HK-2 (cell line): ENCODE results near the gene ZNF791.
"Not testable (repeated sequence)": the region's sequence is repeated elsewhere in the genome, so short reads cannot be mapped to it uniquely, and the experiment has no call there.

Experiments used
- DNase-seq: peaks from one replicate; pipeline ENCODE4 v3.0.0-alpha.2; 2018; ENCODE audit not compliant: unreplicated experiment

Gene ZNF791

DNA sequence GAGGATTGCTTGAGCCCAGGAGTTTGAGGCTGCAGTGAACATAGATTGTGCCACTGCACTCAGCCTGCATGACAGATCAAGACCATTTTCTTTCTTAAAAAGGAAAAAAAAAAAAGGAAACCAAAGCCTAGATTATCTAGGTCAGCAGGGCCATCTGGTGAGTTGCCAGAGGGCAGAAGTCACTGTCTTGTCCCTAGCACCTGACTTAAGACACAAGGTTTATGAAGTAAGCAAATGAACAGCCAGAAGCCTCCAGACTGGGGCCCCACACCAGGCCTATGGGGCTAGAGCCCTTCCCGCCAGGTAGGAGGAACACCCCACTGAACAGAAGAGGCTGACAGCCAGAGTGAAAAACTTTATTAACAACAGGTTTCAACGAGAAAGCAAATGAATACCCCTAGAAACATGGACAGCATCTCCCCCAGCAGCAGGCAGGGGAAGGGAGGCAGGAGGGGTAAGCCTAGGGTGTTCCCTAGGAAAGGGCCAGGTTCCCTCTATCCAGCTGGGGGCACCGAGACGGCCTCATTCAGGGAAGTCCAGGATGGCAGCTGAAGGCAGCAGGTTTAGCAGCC, 57.1 kb downstream of the ZNF791 start:
- no peak for DNase-seq

DNA sequence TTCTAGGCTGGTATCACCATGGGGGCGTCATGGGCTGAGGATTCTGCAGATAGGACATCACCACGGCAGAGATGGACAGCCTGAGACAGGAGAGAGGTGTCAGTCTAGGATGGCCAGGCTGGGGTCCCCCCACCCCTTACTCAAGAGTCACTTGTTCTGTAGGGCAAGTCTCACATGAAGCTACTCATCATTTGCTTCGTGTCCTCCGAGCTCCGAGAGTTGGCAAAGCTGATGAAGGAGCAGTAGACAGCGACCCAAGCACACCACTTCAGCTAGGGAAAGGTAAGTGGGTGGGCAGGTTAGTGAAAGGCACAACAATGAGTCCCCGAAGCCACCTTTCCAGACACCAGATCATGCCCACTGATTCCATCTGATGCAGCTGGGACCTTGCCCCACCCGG, 57.6 kb downstream of the ZNF791 start:
- no peak for DNase-seq

DNA sequence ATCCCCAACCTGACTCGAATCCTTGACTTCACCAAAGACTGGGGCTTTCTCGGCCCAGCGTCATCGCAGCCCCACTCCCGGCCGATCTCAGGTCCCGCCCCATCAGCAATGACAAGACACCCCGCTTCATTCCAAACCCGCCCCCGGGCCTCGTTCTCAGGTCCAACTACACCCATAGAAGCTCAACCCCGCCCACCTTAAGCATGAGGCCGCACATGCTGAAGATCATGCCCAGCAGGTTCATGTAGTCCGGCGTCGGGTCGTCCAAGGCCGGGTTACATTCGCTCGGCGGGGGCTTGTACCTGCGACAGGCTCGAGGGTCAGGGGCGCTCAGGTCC, 58.2 kb downstream of the ZNF791 start:
- peak; percentile 67 for DNase-seq

DNA sequence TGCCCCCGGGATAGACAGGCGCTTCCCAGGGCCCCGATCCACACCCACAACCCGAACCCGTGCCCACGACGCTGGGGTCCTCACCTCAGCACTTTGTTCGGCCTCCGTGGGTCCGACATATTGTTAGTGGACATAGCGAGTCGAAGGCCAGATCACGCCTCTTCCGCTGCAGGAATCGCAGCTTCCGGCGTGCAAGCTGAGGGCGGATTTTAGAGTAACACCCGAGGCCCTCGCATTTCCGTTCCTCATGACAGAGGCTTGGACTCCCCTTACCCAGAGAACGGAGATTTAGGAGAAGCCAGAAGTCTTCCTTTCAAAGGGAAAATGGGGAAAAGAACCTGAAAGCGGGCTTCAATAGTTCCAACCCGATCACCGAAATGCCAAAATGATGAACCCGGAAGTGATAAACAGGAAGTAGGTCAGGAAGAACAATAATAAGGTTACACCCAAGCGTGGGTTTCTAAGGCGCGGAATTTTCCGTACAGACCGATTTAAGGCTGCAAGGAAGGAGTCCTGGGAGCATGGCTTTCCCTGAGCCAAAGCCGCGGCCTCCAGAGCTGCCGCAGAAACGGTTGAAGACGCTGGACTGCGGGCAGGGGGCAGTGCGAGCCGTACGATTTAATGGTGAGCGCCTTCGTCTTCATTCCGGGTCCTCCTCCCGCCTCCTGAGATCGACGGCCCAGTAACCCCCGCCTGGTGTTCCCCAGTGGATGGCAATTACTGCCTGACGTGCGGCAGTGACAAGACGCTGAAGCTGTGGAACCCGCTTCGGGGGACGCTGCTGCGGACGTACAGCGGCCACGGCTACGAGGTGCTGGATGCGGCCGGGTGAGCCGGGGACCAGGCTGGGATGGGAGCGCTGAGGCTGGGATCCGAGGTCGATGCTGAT, 58.8 kb downstream of the ZNF791 start:
- peak; percentile 82 for DNase-seq

DNA sequence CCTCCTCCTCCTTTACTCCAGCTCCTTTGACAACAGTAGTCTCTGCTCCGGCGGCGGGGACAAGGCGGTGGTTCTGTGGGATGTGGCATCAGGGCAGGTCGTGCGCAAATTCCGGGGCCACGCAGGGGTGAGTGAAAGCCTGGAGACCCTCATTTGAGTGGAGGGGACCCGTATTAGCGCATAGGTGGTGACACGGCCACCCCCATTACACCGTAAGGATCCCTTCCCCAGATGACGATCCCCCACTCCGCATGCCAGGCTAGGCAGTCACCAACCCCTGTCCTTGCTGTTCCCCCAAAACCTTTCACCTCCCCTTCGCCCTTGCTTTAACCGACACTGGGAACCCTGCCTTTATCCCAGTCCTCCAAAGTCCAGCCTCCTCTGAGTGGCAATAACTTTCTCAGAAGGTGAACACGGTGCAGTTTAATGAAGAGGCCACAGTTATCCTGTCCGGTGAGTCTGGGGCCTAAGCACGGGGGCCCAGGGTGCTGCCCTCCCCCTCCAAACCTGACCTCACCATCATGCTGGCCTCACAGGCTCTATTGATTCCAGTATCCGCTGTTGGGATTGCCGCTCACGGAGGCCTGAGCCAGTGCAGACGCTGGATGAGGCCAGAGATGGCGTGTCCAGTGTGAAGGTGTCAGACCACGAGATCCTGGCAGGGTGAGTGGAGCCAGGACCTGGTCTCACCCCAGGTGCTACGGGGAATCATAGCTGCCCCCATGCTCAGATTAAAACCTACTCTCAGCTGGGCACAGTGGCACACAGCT, 59.6 kb downstream of the ZNF791 start:
- DNase-seq, result no peak

DNA sequence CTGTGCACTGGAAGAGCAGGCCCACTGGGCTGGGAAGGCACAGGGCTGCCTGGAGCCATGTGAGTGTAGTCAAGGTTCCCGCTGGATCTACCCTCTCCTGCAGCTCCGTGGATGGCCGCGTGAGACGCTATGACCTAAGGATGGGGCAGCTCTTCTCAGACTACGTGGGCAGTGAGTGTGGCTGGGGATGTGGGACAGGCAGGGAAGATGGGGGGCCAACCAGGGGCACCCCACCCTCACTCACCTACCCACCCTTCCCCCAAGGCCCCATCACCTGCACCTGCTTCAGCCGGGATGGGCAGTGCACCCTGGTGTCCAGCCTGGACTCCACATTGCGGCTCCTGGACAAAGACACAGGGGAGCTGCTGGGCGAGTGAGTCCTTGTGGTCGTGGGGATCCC, 62.0 kb downstream of the ZNF791 start:
- DNase-seq, result no peak

DNA sequence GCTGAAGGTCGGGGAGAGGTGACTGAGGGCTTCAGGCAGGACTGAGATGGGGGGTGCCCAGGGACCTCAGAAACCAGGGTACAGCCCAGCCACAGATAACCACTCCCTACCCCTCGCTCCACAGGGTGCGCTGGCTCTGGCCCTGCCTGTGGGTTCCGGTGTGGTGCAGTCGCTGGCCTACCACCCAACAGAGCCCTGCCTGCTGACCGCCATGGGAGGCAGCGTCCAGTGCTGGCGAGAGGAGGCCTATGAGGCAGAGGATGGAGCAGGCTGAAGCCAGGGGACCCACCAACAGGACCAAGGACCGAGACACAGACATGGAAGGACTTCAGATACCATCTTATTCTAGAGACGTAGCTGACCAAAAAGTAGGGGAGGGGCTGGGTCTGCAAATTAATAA, 64.7 kb downstream of the ZNF791 start:
- no peak for DNase-seq

DNA sequence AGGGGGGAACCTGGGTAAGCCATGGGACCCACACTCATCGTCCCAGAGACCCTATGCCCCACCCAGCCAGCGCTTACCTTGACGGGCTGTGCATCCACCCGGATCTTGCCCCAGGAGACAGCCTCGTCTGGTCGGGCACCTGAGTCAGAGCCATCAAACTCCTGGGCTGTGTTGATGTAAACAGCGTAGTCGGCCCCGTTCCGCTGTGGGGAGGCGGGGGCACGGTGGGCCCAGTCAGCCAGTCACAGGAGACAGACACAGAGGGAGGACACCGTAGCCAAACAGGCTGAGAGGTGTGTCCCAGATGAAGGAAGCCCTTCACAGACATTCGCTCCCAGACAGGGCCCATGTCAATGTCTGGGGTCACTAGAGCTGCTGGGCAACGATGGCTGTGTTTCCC, 65.2 kb downstream of the ZNF791 start:
- DNase-seq, result no peak

DNA sequence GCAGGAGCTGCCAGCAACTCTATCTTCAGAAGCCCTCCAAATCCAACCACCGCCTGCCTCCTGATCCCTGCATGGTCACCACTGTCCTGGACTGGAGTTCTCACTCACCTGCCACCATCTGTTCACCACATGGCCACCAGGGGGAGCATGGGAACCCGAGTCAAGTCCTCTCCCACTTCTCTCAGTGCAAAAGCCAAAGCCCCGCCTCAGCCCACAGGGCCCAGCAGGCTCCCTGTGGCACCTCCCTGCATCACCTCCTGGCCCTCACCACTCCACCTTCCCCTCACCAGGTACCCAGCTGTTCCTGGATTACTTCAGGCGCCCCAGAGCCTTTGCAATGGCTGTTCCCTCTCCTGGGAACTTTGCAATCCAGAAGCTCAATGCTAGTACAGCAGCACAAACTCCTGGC, 65.7 kb downstream of the ZNF791 start:
- peak; percentile 92 for DNase-seq

DNA sequence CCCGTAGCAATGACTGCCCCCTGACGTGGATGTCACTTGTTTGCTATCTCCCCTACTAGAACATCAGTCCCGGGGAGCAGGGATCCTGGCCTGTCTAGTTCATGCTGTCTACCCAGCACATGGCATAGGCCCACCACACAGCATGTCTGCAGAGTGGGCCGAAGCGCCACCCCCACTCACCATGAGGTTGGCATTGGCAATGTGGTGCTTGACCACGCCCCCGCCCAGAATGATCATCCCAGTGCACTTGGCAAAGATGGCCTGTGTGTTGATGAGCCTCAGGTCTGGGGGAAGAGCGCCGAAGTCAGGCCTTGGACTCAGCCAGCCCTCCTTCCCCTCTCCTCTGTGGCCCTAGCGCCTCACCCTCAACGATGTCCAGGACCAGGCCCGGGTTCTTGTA, 66.2 kb downstream of the ZNF791 start:
- DNase-seq, result no peak

DNA sequence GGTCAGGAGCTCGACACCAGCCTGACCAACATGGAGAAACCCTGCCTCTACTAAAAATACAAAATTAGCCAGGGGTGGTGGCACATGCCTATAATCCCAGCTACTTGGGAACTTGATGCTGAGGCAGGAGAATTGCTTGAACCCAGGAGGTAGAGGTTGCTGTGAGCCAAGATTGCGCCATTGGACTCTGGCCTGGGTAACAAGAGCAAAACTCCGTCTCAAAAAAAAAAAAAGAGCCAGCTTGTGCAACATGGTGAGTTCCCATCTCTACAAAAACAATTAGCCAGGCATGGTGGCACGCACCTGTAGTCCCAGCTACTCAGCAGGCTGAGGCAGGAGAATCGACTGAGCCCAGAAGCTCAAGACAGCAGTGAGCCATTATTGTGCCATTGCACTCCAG, 67.3 kb downstream of the ZNF791 start:
- not testable (repeated sequence) for DNase-seq

DNA sequence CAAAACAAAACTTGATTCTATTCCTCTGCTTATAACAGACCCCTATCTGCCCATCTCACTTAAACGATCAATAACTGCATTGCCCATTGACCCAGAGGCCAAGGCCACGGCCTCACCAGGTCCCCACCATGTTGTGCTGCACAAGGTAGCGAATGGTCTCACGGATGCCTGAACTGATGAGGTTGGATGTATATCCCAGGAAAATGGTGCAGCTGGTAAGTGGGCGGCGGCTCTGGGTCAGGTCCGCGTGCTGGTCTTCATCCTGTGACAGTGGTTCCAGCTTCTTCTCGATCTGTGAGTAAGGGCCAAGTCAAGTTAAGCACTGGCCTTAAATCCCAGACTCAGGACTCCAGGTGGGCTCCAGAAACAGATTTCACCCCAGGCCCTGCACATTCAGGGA, 69.3 kb downstream of the ZNF791 start:
- no peak for DNase-seq

DNA sequence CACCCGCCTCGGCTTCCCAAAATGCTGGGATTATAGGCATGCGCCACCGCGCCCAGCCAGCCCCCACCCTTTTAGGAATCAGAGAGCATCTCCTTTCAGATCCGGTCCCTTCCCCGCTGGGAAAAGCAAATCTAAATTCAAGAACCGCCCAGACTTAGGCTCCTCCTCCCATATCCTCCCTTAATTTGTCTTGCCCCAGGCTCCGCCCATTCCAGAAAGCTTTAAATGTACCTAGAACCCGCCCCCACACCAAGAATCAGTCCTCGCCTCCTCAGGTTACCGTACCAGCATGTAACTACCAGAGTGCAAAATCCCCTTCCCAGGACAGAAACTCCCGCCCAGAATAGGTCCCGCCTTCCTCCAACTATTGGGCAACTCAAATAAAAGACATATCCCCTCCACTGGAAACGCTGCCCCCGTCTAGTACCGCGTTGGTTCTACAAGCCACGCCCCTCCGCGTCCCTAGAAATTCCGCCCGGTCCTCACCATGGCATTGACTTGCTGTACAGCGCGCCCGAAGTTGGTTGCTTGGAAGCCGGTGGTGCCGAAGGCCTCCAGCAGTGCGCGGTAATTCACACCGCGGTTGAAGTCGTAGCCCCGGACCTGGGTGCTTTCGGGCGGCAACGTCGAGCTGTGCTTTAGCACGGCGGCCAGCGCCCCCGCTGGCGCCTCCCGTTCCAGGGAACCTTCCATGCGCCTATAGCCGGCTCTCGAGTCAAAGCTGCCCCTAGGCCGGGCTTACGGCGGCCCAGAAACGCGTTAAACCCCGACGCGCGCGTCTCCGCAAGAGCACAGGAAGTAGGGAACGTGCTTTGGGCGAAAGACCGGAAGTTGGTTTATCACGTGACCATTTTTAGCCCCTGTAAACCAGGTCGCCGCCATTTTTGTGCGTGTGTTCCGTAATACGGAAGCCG, 70.6 kb downstream of the ZNF791 start, which contains the start of gene DHPS:
Gene DHPS, minus strand, starts transcription at position 807 of the 914 bp plus-strand sequence. Its CDS starts 114 bp downstream, at position 693.
- peak; percentile 92 for DNase-seq
